MCF 10A (cell line): ENCODE results near the gene ADCY1. TPM values are rescaled to one million over a fixed set of nuclear protein-coding genes. Genes with fewer than 3 reads are reported as not detected.

Experiments used
- BruUV-seq: library from RNA; stranded (reverse); fragments of 400-500 nt; replicated peaks from 2 replicates; lab custom pipeline; 2021; lab: Mats Ljungman, UMichigan
- CTCF ChIA-PET: fragments of 300-600 bp; sonication (Branson Sonifier 250); formaldehyde crosslinking; extraction: SDS; loops from one replicate; lab custom pipeline; 2021; ENCODE audit warnings: antibody characterized with exemption, inconsistent platforms; lab: Yijun Ruan, JAX
- POLR2A ChIA-PET: fragments of 300-600, 350-650 bp; sonication (Branson Sonifier 250); formaldehyde crosslinking; extraction: SDS; loops from one replicate; lab custom pipeline; 2020; ENCODE audit warnings: antibody characterized with exemption, inconsistent platforms; lab: Yijun Ruan, JAX
- DNase-seq: peaks from one replicate; pipeline ENCODE4 v3.0.0-alpha.2; 2018; ENCODE audit not compliant: unreplicated experiment
- H3K27ac Mint-ChIP-seq: one replicate; pipeline ENCODE4 v1.8.0; 2022; ENCODE audit warnings: mild to moderate bottlenecking, low read depth, mixed read lengths; ENCODE audit not compliant: unreplicated experiment
- H3K27me3 Mint-ChIP-seq: one replicate; pipeline ENCODE4 v1.8.0; 2022; ENCODE audit warnings: mixed read lengths; ENCODE audit not compliant: insufficient read depth, unreplicated experiment
- H3K36me3 Mint-ChIP-seq: one replicate; pipeline ENCODE4 v1.8.0; 2022; ENCODE audit warnings: mild to moderate bottlenecking, moderate library complexity, mixed read lengths; ENCODE audit not compliant: insufficient read depth, unreplicated experiment
- H3K4me1 Mint-ChIP-seq: one replicate; pipeline ENCODE4 v1.8.0; 2022; ENCODE audit warnings: mixed read lengths; ENCODE audit not compliant: insufficient read depth, unreplicated experiment
- H3K4me3 Mint-ChIP-seq: one replicate; pipeline ENCODE4 v1.8.0; 2022; ENCODE audit warnings: mild to moderate bottlenecking, moderate library complexity, mixed read lengths; ENCODE audit not compliant: unreplicated experiment
- H3K9me3 Mint-ChIP-seq: one replicate; pipeline ENCODE4 v1.8.0; 2022; ENCODE audit warnings: mixed read lengths; ENCODE audit not compliant: unreplicated experiment
- intact Hi-C: fragments of 100-400 bp; cut with micrococcal nuclease; formaldehyde crosslinking; loops from 2 replicates; pipeline ENCODE4 v1.14.1; 2022
- total RNA-seq: library from RNA; stranded (reverse); gene quantifications from 2 replicates; pipeline ENCODE4 v1.2.3, GENCODE V29; 2022
- TF ChIP-seq, protein P1 (sequence below): fragments of 200-600 bp; IDR thresholded peaks from one replicate; pipeline ENCODE4 v1.8.0; 2022; ENCODE audit warnings: antibody characterized with exemption, mild to moderate bottlenecking; ENCODE audit not compliant: unreplicated experiment

ADCY1 gene
- total RNA-seq, 1 experiment from 2014 or later: 0.61 TPM

DNA sequence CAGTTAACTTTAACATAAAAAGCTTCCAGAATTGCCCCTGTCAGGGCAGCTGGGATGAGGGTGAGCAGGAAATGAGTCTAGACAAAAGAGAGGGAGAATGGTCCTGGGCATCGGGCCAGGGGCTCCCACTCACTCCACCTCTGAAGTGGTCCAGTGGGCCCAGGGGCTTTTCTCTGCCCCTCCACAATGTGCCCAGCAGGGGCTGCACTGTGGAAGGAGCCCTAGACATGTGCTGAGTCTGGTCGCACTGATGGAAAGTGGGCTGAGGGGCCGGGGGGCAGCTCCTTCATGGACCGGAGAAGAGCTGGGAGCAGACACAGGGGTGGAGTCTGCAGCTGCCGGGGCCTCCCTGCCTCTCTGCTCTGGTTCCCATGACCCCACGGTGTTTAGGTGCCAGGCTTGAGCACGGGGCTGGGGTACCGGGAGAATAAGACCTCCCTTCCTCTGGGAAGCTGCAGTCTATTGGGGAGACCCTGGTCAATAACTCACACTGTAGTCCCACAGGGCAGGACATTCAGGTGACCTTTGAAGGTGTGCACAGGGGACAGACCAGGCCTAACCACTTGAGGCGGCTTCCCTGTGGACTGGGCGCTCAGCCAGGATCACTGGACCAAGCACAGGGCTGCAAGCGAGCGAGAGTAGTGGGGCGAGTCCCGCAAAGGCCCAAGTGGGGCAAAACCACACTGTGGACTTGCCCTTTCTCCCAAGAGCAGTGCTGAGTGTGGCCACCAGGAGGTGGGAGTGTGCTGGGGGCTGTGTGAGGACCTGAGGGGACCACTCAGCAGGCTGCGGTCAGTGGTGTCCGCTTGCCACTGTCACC is 6.1 kb downstream of the ADCY1 start:
- BruUV-seq: no TSS peak
- TF ChIP-seq, protein P1, sequence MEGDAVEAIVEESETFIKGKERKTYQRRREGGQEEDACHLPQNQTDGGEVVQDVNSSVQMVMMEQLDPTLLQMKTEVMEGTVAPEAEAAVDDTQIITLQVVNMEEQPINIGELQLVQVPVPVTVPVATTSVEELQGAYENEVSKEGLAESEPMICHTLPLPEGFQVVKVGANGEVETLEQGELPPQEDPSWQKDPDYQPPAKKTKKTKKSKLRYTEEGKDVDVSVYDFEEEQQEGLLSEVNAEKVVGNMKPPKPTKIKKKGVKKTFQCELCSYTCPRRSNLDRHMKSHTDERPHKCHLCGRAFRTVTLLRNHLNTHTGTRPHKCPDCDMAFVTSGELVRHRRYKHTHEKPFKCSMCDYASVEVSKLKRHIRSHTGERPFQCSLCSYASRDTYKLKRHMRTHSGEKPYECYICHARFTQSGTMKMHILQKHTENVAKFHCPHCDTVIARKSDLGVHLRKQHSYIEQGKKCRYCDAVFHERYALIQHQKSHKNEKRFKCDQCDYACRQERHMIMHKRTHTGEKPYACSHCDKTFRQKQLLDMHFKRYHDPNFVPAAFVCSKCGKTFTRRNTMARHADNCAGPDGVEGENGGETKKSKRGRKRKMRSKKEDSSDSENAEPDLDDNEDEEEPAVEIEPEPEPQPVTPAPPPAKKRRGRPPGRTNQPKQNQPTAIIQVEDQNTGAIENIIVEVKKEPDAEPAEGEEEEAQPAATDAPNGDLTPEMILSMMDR: peak; percentile 26
- POLR2A ChIA-PET: no interaction called here
- intact Hi-C loops: no loop called here
- no peak overlapping the region for H3K4me3 Mint-ChIP-seq
- no peaks in the 10 kb centered on the region for H3K4me1 Mint-ChIP-seq
- no peak overlapping the region for H3K27ac Mint-ChIP-seq
- no peaks in the 10 kb centered on the region for H3K9me3 Mint-ChIP-seq
- peaks cover 6% of the 10 kb centered on the region for H3K36me3 Mint-ChIP-seq
- no peak for DNase-seq
- peaks cover 19% of the 10 kb centered on the region for H3K27me3 Mint-ChIP-seq
- CTCF ChIA-PET: interaction anchor here (0.6 to 0.7 kb wide), 2 partner anchors 93 to 725 kb away, joined by 3 read pairs; no protein-coding TSS in a partner anchor

DNA sequence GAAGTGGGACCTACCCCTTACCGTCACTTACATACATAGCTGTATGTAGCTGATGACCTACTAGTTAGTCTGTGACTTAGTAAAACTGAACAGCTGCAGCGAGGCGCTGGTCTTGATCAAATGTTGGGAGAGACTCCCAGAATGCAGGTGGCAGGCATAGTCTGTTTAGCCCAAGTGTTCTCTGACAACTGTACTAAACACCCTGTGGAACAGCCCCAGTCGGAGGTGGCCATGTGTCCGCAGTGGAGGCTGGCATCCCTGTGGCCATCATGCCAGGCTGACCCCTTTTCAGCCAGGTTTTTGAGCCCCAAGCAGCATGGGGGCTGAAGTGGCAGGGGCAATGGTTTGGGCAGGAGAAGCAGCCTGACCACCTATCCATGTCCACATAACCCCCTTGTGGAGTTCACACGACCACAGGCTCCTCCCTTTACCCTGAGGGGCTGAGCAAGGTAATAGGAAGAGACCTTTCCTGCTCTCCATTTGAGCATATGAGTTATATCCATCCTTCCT is 7.2 kb downstream of the ADCY1 start:
- H3K36me3 Mint-ChIP-seq: peaks cover under 1% of the 10 kb centered on the region

DNA sequence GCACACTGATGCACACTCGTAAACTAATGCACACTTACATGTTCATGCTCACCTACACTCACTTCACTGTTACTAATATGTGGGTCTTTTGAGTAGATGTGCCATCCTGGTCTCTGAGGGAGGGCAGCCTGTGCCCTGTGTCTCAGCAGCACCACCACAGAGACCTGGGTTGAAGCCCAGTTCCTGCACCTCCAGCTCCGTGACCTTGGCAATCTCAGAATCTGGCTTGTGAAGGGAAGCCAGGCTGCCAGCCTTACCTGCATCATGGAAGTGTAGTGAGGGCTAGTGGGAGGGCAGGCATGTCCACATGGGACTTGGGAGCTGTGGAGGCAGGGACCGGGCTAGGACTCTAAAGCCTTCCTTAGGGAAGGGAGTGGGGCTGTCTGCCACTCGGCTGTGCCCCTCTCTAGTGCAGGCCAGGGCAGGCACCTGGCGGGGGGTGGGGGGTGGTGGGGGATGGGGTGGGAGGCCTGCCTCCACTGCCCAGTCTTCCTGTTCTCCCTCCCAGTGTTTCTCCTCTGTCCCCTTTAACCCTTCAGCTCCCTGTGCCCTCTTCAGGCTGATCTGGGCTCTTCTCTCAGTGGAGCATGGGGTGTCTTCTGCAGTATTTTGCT is 8.1 kb downstream of the ADCY1 start:
- TF ChIP-seq, protein P1: no peak
- H3K27me3 Mint-ChIP-seq: peaks cover 9% of the 10 kb centered on the region
- no peaks in the 10 kb centered on the region for H3K9me3 Mint-ChIP-seq
- H3K36me3 Mint-ChIP-seq: no peaks in the 10 kb centered on the region
- H3K27ac Mint-ChIP-seq: no peak overlapping the region
- CTCF ChIA-PET: interaction anchor here (1.2 kb wide), 1 partner anchor 11 kb away, joined by 3 read pairs; no protein-coding TSS in a partner anchor
- no peak overlapping the region for H3K4me3 Mint-ChIP-seq
- BruUV-seq: no TSS peak
- H3K4me1 Mint-ChIP-seq: no peaks in the 10 kb centered on the region
- intact Hi-C loops: no loop called here
- POLR2A ChIA-PET: no interaction called here
- no peak for DNase-seq

More for the DNA sequence above, 7.2 kb downstream of the ADCY1 start:
- ChIA-PET POLR2A (no interaction called here), CTCF (no interaction called here)
- TF ChIP-seq, protein P1: no peak
- Mint-ChIP-seq H3K4me3 (no peak overlapping the region), H3K9me3 (no peaks in the 10 kb centered on the region), H3K27me3 (peaks cover 9% of the 10 kb centered on the region), H3K4me1 (no peaks in the 10 kb centered on the region), H3K27ac (no peak overlapping the region)
- DNase-seq: no peak
- no TSS peak for BruUV-seq
- intact Hi-C loops: no loop called here

DNA sequence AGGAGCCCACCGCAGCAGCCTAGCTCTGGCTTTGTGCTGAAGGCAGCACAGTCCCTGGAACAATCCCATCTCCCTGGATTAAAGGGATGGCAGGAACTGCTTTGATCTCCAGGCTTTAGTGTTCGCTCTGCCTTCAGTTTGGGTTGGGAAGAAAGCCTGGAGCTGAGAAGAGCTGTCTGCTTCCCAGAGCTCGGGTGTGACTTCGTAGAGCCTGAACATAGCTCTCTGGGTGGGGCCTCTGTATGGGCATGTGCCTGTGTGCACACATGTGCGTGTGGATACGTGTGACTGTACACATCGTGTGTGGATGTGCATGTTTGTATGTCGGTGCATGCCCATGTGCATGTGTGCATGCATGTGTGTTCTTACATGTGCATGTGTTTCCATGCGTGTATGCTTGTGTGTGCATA is 8.7 kb downstream of the ADCY1 start:
- H3K36me3 Mint-ChIP-seq: no peaks in the 10 kb centered on the region
- POLR2A ChIA-PET: no interaction called here
- no TSS peak for BruUV-seq
- no peak overlapping the region for H3K4me3 Mint-ChIP-seq
- CTCF ChIA-PET: interaction anchor here (0.6 to 1.2 kb wide), 2 partner anchors 10 to 217 kb away, joined by 3 read pairs; no protein-coding TSS in a partner anchor
- peaks cover 15% of the 10 kb centered on the region for H3K27me3 Mint-ChIP-seq
- no peak for DNase-seq
- TF ChIP-seq, protein P1: no peak
- H3K9me3 Mint-ChIP-seq: no peaks in the 10 kb centered on the region
- H3K4me1 Mint-ChIP-seq: no peaks in the 10 kb centered on the region
- intact Hi-C loops: no loop called here
- H3K27ac Mint-ChIP-seq: no peak overlapping the region
